Upper lobe of left lung (tissue), 4 donors: Measurements from ENCODE around the gene ANKRD60.
A peak's percentile ranks its signal among the peaks of the same experiment; 100 is the strongest.

Source experiments
- CTCF ChIP-seq, 6 experiments: fragments of 450-650 bp in 4 of 6; fragments of 200-600 bp in 2 of 6; sonication (generic) in 2 of 6; IDR thresholded peaks; one replicate each; pipeline ENCODE4 v1.5.1; 2016 to 2019; ENCODE audit warnings: antibody characterized with exemption in 6 of 6
- POLR2A ChIP-seq, 4 donors: fragments of 450-650 bp; IDR thresholded peaks; one replicate each; pipeline ENCODE4 v1.5.1; 2016 to 2017; ENCODE audit warnings: antibody characterized with exemption in 4 of 4, mild to moderate bottlenecking in 2 of 4

GRCh38 chr20:58233881-58234528, 5.6 kb upstream of the ANKRD60 start:
- TF ChIP-seq CTCF (IDR thresholded peaks at IDR 0.05) (peak in 5 of 6 experiments; percentile 31 to 62 (median 37)), POLR2A (IDR thresholded peaks at IDR 0.05) (no peak)
